Neural progenitor cell (in vitro differentiated cells): ENCODE data around the gene CIBAR2. TPM values are rescaled to one million over a fixed set of nuclear protein-coding genes. Genes with fewer than 3 reads are reported as not detected.

Experiments
- DNase-seq: peaks from one replicate; pipeline ENCODE4 v3.0.0-alpha.2; 2016; ENCODE audit warnings: low spot score
- H2AFZ ChIP-seq: fragments of 200-600 bp; sonication (generic); replicated peaks from 2 replicates; pipeline ENCODE4 v1.6.1; 2016; ENCODE audit warnings: antibody characterized with exemption
- H3F3A ChIP-seq: fragments of 200-600 bp; sonication (generic); 2 replicates; pipeline ENCODE4 v1.6.1; 2016; ENCODE audit warnings: antibody characterized with exemption, low read depth
- H3K27ac ChIP-seq: fragments of 200-600 bp; sonication (generic); 2 replicates; pipeline ENCODE4 v1.5.1; 2016; ENCODE audit warnings: mild to moderate bottlenecking
- H3K27me3 ChIP-seq: fragments of 200-600 bp; sonication (generic); 2 replicates; pipeline ENCODE4 v1.6.1; 2016; ENCODE audit warnings: mild to moderate bottlenecking, moderate library complexity
- H3K36me3 ChIP-seq: fragments of 200-600 bp; sonication (generic); 2 replicates; pipeline ENCODE4 v1.5.1; 2016
- H3K4me1 ChIP-seq: fragments of 200-600 bp; sonication (generic); 2 replicates; pipeline ENCODE4 v1.6.1; 2016; ENCODE audit warnings: mixed run types
- H3K4me2 ChIP-seq: fragments of 200-600 bp; sonication (generic); 2 replicates; pipeline ENCODE4 v1.6.1; 2016
- H3K4me3 ChIP-seq: fragments of 200-600 bp; sonication (generic); 2 replicates; pipeline ENCODE4 v1.5.1; 2016
- H3K79me2 ChIP-seq: fragments of 200-600 bp; sonication (generic); 2 replicates; pipeline ENCODE4 v1.6.1; 2016; ENCODE audit warnings: low read depth
- H3K9ac ChIP-seq: fragments of 200-600 bp; sonication (generic); 2 replicates; pipeline ENCODE4 v1.6.1; 2016
- H3K9me3 ChIP-seq: fragments of 200-600 bp; sonication (generic); 2 replicates; pipeline ENCODE4 v1.5.1; 2016; ENCODE audit warnings: low read depth
- H4K20me1 ChIP-seq: fragments of 200-600 bp; sonication (generic); 2 replicates; pipeline ENCODE4 v1.6.1; 2016; ENCODE audit warnings: low read depth
- H3K27ac Mint-ChIP-seq: 3 replicates; pipeline ENCODE4 v1.8.0; 2021; ENCODE audit warnings: mixed read lengths
- H3K27me3 Mint-ChIP-seq: 2 replicates; pipeline ENCODE4 v1.8.0; 2022; ENCODE audit warnings: low read depth, mild to moderate bottlenecking, inconsistent platforms, moderate library complexity, mixed read lengths; ENCODE audit not compliant: insufficient read depth
- H3K36me3 Mint-ChIP-seq: 3 replicates; pipeline ENCODE4 v1.8.0; 2021; ENCODE audit warnings: mixed read lengths
- H3K4me1 Mint-ChIP-seq: 3 replicates; pipeline ENCODE4 v1.8.0; 2021; ENCODE audit warnings: mixed read lengths
- H3K4me3 Mint-ChIP-seq: 3 replicates; pipeline ENCODE4 v1.8.0; 2021; ENCODE audit warnings: mild to moderate bottlenecking, moderate library complexity, mixed read lengths
- H3K9me3 Mint-ChIP-seq: 3 replicates; pipeline ENCODE4 v1.8.0; 2020; ENCODE audit warnings: mixed read lengths
- CTCF ChIP-seq: fragments of 200-600 bp; sonication (generic); IDR thresholded peaks from 2 replicates; pipeline ENCODE4 v1.5.1; 2017; ENCODE audit warnings: antibody characterized with exemption, mild to moderate bottlenecking
- EZH2 ChIP-seq: fragments of 200-600 bp; sonication (generic); IDR thresholded peaks from 2 replicates; pipeline ENCODE4 v1.6.1; 2017; ENCODE audit warnings: antibody characterized with exemption, mild to moderate bottlenecking, moderate library complexity
- EZH2phosphoT487 ChIP-seq: fragments of 200-600 bp; sonication (generic); IDR thresholded peaks from 2 replicates; pipeline ENCODE4 v1.6.1; 2017; ENCODE audit warnings: antibody characterized with exemption
- total RNA-seq: library from RNA; depleted of rRNA; stranded (reverse); fragments of >200 nt; gene quantifications from 2 replicates; pipeline ENCODE4 v1.2.3, GENCODE V29; 2015; ENCODE audit warnings: low replicate concordance

CIBAR2 gene
- total RNA-seq, 1 donor from 2014 or later = not detected

- H3K4me1 ChIP-seq = peaks cover 14% of the 10 kb centered on the region
- peaks cover 12% of the 10 kb centered on the region for H3F3A ChIP-seq
- no peaks in the 10 kb centered on the region for H3K9me3 ChIP-seq
- H3K27me3 Mint-ChIP-seq = peaks cover 20% of the 10 kb centered on the region
- no peaks in the 10 kb centered on the region for H3K36me3 ChIP-seq
- H2AFZ ChIP-seq = no peak overlapping the region
- no peak overlapping the region for H3K9ac ChIP-seq
- H4K20me1 ChIP-seq = no peaks in the 10 kb centered on the region
- no peak overlapping the region for H3K4me2 ChIP-seq
- TF ChIP-seq EZH2phosphoT487 = no peak
- peaks cover 38% of the 10 kb centered on the region for H3K4me1 Mint-ChIP-seq
- peak overlapping the region; percentile 85 for H3K27ac Mint-ChIP-seq
- H3K4me3 ChIP-seq = no peak overlapping the region
- no peak overlapping the region for H3K27ac ChIP-seq
- DNase-seq = no peak
- no peaks in the 10 kb centered on the region for H3K27me3 ChIP-seq
- H3K79me2 ChIP-seq = no peaks in the 10 kb centered on the region
- no peak overlapping the region for H3K4me3 Mint-ChIP-seq
- H3K36me3 Mint-ChIP-seq = no peaks in the 10 kb centered on the region
- no peaks in the 10 kb centered on the region for H3K9me3 Mint-ChIP-seq
These were observed 1.1 kb downstream of the CIBAR2 start for GRCh38 chr16:85111184-85111583.

- no peaks in the 10 kb centered on the region for H3K9me3 Mint-ChIP-seq
- DNase-seq = no peak
- no peak overlapping the region for H3K9ac ChIP-seq
These were observed 2.2 kb downstream of the CIBAR2 start for GRCh38 chr16:85110105-85110504.

GRCh38 chr16:85107532-85107931 lies 4.7 kb downstream of the CIBAR2 start:
- H2AFZ ChIP-seq = no peak overlapping the region
- H3K9me3 ChIP-seq = no peaks in the 10 kb centered on the region
- H3K4me1 Mint-ChIP-seq = peaks cover 25% of the 10 kb centered on the region
- H3K27ac ChIP-seq = no peak overlapping the region
- no peak overlapping the region for H3K27ac Mint-ChIP-seq
- no peak for TF ChIP-seq EZH2
- TF ChIP-seq EZH2phosphoT487 = no peak
- TF ChIP-seq CTCF = no peak
- peaks cover 21% of the 10 kb centered on the region for H3F3A ChIP-seq
- no peaks in the 10 kb centered on the region for H4K20me1 ChIP-seq
- H3K79me2 ChIP-seq = no peaks in the 10 kb centered on the region
- H3K9me3 Mint-ChIP-seq = no peaks in the 10 kb centered on the region
- peaks cover 19% of the 10 kb centered on the region for H3K4me1 ChIP-seq
- H3K4me2 ChIP-seq = no peak overlapping the region
- H3K36me3 Mint-ChIP-seq = no peaks in the 10 kb centered on the region
- H3K4me3 Mint-ChIP-seq = peak overlapping the region; percentile 10
- H3K9ac ChIP-seq = no peak overlapping the region
- no peaks in the 10 kb centered on the region for H3K27me3 ChIP-seq
- H3K4me3 ChIP-seq = no peak overlapping the region
- H3K27me3 Mint-ChIP-seq = peaks cover 20% of the 10 kb centered on the region
- no peaks in the 10 kb centered on the region for H3K36me3 ChIP-seq
- DNase-seq = no peak

More at GRCh38 chr16:85110105-85110504, 2.2 kb downstream of the CIBAR2 start:
- Histone ChIP-seq H3K9me3 (no peaks in the 10 kb centered on the region), H4K20me1 (no peaks in the 10 kb centered on the region), H3F3A (peaks cover 13% of the 10 kb centered on the region), H3K27ac (no peak overlapping the region), H3K36me3 (no peaks in the 10 kb centered on the region), H2AFZ (no peak overlapping the region), H3K79me2 (no peaks in the 10 kb centered on the region), H3K4me3 (no peak overlapping the region), H3K4me2 (no peak overlapping the region), H3K27me3 (no peaks in the 10 kb centered on the region), H3K4me1 (peaks cover 14% of the 10 kb centered on the region)
- H3K36me3 Mint-ChIP-seq = no peaks in the 10 kb centered on the region
- peaks cover 36% of the 10 kb centered on the region for H3K4me1 Mint-ChIP-seq
- peaks cover 26% of the 10 kb centered on the region for H3K27me3 Mint-ChIP-seq
- no peak overlapping the region for H3K27ac Mint-ChIP-seq
- TF ChIP-seq EZH2phosphoT487 (no peak), EZH2 (no peak), CTCF (no peak)
- H3K4me3 Mint-ChIP-seq = no peak overlapping the region

GRCh38 chr16:85107083-85107482 lies 5.2 kb downstream of the CIBAR2 start:
- H3K4me2 ChIP-seq = no peak overlapping the region
- H3K36me3 Mint-ChIP-seq = no peaks in the 10 kb centered on the region
- no peak for DNase-seq
- no peak overlapping the region for H3K9ac ChIP-seq
- peaks cover 22% of the 10 kb centered on the region for H3K4me1 Mint-ChIP-seq
- peaks cover 14% of the 10 kb centered on the region for H3K4me1 ChIP-seq
- no peak overlapping the region for H3K4me3 ChIP-seq
- H3K9me3 ChIP-seq = no peaks in the 10 kb centered on the region
- no peaks in the 10 kb centered on the region for H4K20me1 ChIP-seq
- TF ChIP-seq EZH2 = no peak
- TF ChIP-seq EZH2phosphoT487 = no peak
- no peak for TF ChIP-seq CTCF
- no peak overlapping the region for H3K27ac Mint-ChIP-seq
- H3K9me3 Mint-ChIP-seq = no peaks in the 10 kb centered on the region
- H3K4me3 Mint-ChIP-seq = no peak overlapping the region
- no peak overlapping the region for H2AFZ ChIP-seq
- H3K79me2 ChIP-seq = no peaks in the 10 kb centered on the region
- peaks cover 21% of the 10 kb centered on the region for H3F3A ChIP-seq
- no peaks in the 10 kb centered on the region for H3K27me3 ChIP-seq
- peaks cover 20% of the 10 kb centered on the region for H3K27me3 Mint-ChIP-seq
- no peaks in the 10 kb centered on the region for H3K36me3 ChIP-seq
- no peak overlapping the region for H3K27ac ChIP-seq
